Thoracic aorta (tissue), 2 donors: Measurements from ENCODE around the gene RHEB. TPM values are rescaled to one million over a fixed set of nuclear protein-coding genes. Genes with fewer than 3 reads are reported as not detected.

Experiments
- ATAC-seq: fragments of 150-250 bp; one replicate; pipeline ENCODE4 v1.8.0; 2017; ENCODE audit warnings: low read depth; ENCODE audit not compliant: insufficient number of reproducible peaks, low FRiP score
- DNase-seq: peaks from one replicate; pipeline ENCODE4 v3.0.0-alpha.2; 2020; ENCODE audit warnings: low spot score
- H3K27ac ChIP-seq, 2 donors: fragments of 200-600 bp; sonication (generic); 1 replicate in 1 of 2; 2 replicates in 1 of 2; pipeline ENCODE4 v1.5.1; 2016; ENCODE audit warnings: mild to moderate bottlenecking in 2 of 2, moderate library complexity in 2 of 2
- H3K27me3 ChIP-seq: fragments of 200-600 bp; sonication (generic); replicated peaks from 2 replicates; pipeline ENCODE4 v1.6.0; 2016; ENCODE audit warnings: mild to moderate bottlenecking; ENCODE audit not compliant: insufficient read depth
- H3K36me3 ChIP-seq: fragments of 200-600 bp; sonication (generic); one replicate; pipeline ENCODE4 v1.5.1; 2016
- H3K4me1 ChIP-seq, 2 donors: fragments of 200-600 bp; sonication (generic); 1 replicate in 1 of 2; 2 replicates in 1 of 2; pipeline versions ENCODE4 v1.5.1 to v1.6.0; 2016; ENCODE audit warnings: low read depth in 2 of 2, mild to moderate bottlenecking in 1 of 2; ENCODE audit not compliant: control insufficient read depth in 1 of 2
- H3K4me3 ChIP-seq: fragments of 200-600 bp; sonication (generic); 2 replicates; pipeline ENCODE4 v1.5.1; 2016; ENCODE audit warnings: mild to moderate bottlenecking
- H3K9me3 ChIP-seq: fragments of 200-600 bp; sonication (generic); 2 replicates; pipeline ENCODE4 v1.5.1; 2016
- CTCF ChIP-seq: fragments of 200-600 bp; sonication (generic); IDR thresholded peaks from one replicate; pipeline ENCODE4 v1.5.1; 2019; ENCODE audit warnings: antibody characterized with exemption
- total RNA-seq, 2 donors: library from RNA; depleted of rRNA; stranded (reverse); fragments of >200 nt; gene quantifications; one replicate each; pipeline versions ENCODE4 v1.1.0 to v1.2.3, GENCODE V29; 2016

The RHEB gene
- total RNA-seq, 2 donors from 2014 or later, result 88.9 to 102 TPM

GRCh38 chr7:151456276-151456675 lies 63.4 kb downstream of the RHEB start:
- no peak for TF ChIP-seq CTCF
- no peak overlapping the region for H3K27ac ChIP-seq
- ATAC-seq (no peak), DNase-seq (no peak)
- no peak overlapping the region for H3K4me3 ChIP-seq
- H3K4me1 ChIP-seq, result peaks cover 14 to 20% of the 10 kb centered on the region in 2 donors
- H3K27me3 ChIP-seq, result no peaks in the 10 kb centered on the region
- H3K9me3 ChIP-seq, result no peaks in the 10 kb centered on the region
- H3K36me3 ChIP-seq, result no peaks in the 10 kb centered on the region

GRCh38 chr7:151455690-151456089 lies 64.0 kb downstream of the RHEB start:
- no peak for ATAC-seq
- Histone ChIP-seq H3K9me3 (no peaks in the 10 kb centered on the region), H3K27ac (no peak overlapping the region), H3K27me3 (no peaks in the 10 kb centered on the region), H3K36me3 (no peaks in the 10 kb centered on the region), H3K4me1 (peaks cover 10 to 14% of the 10 kb centered on the region in 2 donors), H3K4me3 (no peak overlapping the region)
- DNase-seq, result no peak
- TF ChIP-seq CTCF, result no peak

DNA sequence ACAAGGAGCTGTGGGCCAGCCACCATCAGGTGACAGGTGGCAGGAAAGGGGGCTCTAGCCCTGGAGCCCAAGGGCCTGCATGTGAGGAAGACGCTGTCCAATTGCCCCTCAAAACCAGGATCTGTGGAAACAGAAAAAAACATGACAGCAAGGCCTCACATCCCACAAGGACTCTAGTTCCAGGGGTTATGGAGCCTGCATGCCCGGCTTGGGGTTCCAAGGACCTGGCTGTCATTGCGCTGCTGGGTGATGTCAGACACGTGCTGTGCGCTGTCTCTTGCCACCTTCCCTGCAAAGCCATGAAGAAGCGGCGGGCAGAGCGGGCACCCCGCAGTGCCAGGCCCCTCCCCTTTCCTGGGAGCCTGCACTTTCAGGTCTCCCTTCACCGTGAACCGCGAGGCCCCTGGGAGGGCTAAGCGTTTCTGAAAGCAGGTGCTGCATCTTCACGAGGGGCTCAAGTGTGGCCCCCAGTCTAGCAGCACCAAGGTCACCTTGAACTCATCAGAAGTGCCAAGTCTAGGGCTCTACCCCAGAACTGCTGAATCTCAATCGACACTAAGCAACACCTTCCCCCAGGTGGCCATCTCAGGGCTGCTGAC lies 64.7 kb downstream of the RHEB start:
- Histone ChIP-seq H3K9me3 (no peaks in the 10 kb centered on the region), H3K4me3 (no peak overlapping the region), H3K27ac (no peak overlapping the region), H3K4me1 (peaks cover 5 to 9% of the 10 kb centered on the region in 2 donors), H3K27me3 (no peaks in the 10 kb centered on the region), H3K36me3 (no peaks in the 10 kb centered on the region)
- DNase-seq, result no peak
- TF ChIP-seq CTCF, result no peak
- ATAC-seq, result no peak

DNA sequence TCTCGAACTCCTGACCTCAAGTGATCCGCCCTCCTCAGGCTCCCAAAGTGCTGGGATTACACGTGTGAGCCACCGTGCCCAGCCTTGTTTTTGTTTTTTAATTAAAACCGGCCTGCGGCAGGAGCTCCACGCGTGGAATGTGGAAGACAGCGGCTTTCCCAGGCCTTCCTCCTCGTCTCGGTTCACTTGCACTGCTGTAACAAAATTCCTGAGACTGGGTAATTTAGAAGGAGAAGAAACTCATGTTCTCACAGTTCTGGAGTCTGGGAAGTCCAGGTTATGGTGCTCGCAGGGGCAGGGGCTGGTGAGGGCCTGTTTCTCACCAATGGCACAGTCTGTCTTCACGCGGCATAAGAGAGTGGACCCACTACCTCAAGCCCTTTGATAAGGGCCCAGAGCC lies 65.4 kb downstream of the RHEB start:
- DNase-seq (no peak), ATAC-seq (no peak)
- no peaks in the 10 kb centered on the region for H3K27me3 ChIP-seq
- no peaks in the 10 kb centered on the region for H3K36me3 ChIP-seq
- H3K27ac ChIP-seq, result no peak overlapping the region
- no peaks in the 10 kb centered on the region for H3K9me3 ChIP-seq
- no peak overlapping the region for H3K4me3 ChIP-seq
- TF ChIP-seq CTCF, result no peak
- peaks cover under 1 to 4% of the 10 kb centered on the region in 2 donors for H3K4me1 ChIP-seq

GRCh38 chr7:151453326-151453791 lies 66.3 kb downstream of the RHEB start:
- TF ChIP-seq CTCF, result no peak
- Histone ChIP-seq H3K36me3 (no peaks in the 10 kb centered on the region), H3K27ac (no peak overlapping the region), H3K4me3 (no peak overlapping the region), H3K27me3 (no peaks in the 10 kb centered on the region), H3K9me3 (no peaks in the 10 kb centered on the region), H3K4me1 (peaks cover 0 to 5% of the 10 kb centered on the region in 2 donors)
- ATAC-seq (no peak), DNase-seq (no peak)
